ENCODE data around the gene NCK1.
"Not testable (repeated sequence)": the region's sequence is repeated elsewhere in the genome, so short reads cannot be mapped to it uniquely, and the experiment has no call there.

NCK1 gene

DNA sequence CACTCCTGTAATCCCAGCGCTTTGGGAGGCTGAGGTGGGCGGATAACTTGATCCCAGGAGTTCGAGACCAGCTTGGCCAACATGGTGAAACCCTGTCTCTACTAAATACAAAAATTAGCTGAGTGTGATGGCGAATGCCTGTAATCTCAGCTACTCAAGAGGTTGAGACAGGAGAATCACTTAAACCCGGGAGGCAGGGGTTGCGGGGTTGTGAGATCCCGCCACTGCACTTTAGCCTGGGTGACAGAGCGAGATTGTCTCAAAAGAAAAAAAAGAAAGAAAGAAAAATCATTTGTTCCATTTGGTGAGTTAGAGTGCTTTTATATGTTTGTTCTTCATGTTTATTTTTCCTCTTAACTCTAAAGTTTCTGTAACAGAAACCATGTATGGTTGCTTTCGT lies 7.3 kb downstream of the NCK1 start:
- no peak for DNase-seq

DNA sequence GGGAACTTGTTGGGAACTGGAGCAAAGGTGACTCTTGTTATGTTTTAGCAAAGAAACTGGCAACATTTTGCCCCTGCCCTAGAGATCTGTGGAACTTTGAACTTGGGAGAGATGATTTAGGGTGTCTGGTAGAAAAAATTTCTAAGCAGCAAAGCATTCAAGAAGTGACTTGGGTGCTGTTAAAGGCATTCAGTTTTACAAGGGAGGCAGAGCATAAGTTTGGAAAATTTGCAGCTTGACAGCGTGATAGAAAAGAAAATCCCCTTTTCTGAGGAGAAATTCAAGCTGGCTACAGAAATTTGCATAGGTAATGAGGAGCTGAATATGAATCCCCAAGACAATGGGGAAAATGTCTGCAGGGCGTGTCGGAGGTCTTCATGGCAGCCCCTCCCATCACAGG lies 10.2 kb downstream of the NCK1 start:
- not testable (repeated sequence) for DNase-seq

DNA sequence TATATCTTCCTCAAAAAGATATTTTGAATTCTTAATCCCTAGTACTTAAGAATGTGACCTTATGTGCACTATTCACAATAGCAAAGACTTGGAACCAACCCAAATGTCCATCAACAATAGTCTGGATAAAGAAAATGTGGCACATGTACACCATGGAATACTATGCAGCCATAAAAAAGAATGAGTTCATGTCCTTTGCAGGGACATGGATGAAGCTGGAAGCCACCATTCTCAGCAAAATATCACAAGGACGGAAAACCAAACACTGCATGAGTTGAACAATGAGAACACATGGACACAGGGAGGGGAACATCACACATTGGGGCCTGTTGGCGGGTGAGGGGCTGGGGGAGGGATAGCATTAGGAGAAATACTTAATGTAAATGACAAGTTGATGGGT lies 17.5 kb downstream of the NCK1 start:
- not testable (repeated sequence) for DNase-seq

DNA sequence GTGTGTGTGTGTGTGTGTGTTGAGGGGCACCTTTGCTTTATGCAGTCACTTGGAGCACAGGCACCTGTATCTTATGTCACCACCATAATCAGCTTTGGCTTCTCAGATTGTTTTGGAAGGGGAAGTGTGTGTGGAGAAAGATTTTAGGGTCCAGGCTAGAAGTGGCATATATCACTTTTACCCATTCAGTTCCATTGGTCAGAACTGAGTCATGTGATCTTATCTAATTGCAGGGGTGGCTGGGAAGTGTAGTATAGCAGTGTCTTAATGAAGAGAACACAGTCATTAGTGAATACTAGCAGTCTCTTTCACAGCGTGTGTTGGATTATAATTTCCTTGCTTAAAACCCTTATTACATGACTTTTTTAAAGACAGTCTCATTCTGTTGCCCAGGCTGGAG lies 20.6 kb downstream of the NCK1 start:
- no peak for DNase-seq

DNA sequence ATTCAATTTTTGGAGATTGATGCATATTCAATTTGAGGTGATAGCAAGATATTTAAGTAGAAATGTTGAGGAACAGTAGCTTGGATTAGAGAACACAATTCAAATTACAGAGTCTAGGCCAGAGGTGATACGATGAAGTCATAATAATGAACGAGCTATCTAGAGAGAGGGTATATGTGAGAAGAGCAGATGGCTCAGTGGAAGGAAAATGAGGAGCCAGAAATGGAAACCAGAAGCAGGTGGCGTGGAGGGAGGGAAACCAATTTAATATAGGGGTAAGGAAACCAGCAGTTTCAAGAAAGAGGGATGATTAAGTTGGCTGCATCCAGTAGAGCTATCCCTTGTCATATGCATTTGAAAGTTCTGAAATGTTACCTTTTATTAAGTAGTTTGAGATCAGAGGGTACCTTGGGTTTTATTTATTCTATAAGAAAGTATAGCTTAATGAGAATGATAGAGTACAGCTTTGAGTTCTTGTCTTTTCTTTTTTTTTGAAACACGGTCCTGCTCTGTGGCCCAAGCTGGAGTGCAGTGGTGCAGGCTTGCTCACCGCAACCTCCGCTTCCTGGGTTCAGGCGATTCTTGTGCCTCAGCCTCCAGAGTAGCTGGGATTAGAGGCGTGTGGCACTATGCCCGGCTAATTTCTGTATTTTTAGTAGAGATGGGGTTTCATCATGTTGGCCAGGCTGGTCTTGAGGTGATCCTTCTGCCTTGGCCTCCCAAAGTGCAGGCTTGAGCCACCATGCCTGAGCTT lies 22.1 kb downstream of the NCK1 start:
- no peak for DNase-seq

DNA sequence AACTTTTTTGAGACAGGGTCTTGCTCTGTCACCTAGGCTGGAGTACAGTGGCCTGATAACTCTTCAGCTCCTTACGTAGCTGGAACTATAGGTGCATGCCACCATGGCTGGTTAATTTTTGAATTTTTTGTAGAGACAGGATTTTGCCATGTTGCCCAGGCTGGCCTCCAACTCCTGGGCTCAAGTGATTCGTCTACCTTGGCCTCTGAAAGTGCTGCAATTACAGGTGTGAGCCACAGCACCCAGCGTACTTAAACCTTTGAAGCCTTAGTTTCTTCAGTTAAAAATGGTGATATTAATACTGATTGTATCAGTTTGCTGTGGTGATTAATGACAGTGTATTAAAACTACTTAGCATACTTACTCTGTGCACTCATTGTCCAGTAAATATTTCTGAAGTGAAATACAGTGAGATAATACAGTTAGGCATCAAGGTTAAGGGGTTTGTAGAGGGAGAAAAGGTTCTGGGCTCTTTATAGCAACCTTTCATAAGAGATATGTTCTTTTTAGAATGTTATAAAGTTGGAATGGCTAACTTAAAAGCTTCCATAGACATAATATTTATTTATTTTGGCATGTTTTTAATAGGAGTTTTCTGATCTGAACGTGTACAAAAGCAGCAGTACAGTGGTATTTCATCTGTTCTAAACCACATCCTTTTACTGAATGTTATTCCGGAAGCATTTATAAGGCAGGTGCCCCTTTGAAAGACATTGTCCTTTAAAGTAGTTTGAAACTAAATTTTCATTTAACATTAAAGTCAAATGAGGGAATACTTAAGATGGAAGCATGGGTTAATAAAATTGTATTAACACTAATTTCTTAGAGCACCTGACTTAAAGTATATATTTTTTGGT lies 23.6 kb downstream of the NCK1 start:
- DNase-seq = no peak

DNA sequence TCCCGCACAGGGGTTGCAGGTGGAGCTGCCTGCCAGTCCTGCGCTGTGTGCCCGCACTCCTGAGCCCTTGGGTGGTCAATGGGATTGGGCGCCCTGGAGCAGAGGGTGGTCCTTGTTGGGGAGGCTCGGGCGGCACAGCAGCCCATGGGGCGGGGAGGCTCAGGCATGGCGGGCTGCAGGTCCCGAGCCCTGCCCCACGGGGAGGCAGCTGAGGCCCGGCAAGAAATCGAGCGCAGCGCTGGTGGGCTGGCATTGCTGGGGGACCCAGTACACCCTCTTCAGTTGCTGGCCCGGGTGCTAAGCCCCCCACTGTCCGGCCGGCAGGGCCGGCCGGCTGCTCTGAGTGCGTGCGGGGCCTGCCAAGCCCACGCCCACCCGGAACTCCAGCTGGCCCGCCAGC lies 27.9 kb downstream of the NCK1 start:
- DNase-seq = no peak

DNA sequence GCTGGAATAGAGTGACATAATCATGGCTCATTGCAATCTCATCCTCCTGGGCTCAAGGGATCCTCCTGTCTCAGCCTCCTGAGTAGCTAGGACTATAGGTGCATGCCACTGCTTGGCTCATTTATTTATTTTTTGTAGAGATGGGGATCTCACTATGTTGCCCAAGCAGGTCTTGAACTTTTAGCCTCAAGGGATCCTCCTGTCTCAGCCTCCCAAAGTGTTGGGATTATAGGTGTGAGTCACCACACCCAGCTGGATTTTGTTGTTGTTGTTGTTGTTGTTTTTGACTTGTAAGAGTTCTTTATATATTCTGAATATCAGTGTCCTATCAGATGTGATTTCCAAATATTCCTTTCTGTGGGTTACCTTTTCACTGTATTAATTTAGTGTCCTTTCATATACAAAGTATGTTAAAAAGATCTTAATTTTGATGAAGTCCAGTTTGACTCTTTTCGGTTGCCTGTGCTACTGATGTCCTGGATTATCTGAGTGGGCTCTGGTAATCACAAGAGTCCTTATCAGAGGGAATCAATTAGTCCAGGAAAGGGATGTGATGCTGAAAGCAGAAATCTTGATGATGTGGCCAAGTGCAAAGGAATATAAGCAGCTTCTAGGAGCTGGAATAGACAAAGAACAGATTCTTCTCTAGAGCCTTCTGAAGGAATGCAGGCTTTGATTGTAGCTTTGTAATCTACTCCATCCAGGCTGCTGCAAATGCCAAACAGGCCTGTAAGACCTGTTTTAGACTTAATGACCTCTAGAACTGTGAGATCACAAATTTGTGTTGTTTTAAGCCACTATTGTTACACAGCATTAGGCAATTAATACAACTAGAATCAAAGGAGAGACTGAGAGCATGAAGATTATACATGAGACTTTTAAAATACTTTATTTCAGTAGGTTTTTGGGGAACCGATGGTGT lies 30.2 kb downstream of the NCK1 start:
- no peak for DNase-seq

DNA sequence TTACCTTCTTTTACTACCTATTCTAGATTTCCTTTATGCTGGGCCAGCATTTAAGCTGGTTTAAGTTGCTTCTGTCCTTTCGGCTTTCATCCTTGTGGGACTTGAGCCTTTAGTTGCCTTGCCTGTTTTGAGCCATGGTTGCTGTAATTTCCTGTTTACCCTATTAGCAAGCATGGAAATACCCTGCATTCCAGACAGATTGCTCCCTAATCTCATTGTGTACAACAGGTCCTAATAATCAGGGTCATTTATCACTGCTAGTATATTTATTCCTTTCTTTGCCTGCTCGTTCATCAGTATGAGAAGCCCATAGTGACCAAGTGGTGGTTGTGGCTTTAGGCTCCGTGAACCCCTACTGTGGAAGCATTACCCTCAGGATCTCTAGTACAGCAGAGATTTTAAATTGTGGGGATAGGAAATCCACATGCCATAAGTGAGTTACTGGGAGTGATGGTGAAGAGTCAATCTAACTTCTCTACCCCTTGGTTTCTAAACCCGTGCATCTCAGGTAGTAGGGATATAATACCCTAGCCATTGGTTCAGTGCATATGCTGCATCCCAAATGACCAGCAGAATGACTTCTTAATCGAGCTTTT lies 31.9 kb downstream of the NCK1 start:
- DNase-seq = no peak

DNA sequence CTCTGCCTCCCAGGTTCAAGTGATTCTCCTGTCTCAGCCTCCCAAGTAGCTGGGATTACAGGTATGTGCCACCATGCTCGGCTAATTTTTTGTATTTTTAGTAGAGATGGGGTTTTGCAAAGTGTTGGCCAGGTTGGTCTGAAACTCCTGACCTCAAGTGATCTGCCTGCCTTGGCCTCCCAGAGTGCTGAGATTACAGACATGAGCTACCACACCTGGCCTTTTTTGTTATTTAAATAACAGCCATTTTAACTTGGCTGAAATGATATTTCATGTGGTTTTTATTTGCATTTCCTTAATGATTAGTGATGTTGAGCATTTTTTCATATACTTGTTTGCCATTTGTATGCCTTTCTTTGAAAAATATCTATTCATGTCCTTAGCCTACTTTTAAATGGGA lies 35.2 kb downstream of the NCK1 start:
- not testable (repeated sequence) for DNase-seq

DNA sequence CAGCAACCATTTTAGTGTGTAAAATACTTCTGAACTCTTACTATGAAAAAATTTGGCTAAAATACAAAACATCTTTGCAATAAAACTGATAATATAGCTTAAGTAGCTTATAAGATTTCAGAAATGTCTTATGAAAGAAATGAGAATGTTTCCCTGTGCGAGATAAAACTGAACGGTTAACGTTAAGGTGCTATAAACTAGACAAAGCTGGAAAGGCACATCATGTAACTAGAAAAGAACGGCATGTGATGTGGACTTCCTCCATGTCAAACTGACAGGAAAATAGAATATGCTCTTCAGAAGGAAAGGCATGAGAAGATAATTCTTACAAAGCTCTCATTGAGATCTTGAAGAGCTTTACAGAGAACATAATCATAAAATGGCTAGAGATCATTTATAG lies 36.5 kb downstream of the NCK1 start:
- no peak for DNase-seq

DNA sequence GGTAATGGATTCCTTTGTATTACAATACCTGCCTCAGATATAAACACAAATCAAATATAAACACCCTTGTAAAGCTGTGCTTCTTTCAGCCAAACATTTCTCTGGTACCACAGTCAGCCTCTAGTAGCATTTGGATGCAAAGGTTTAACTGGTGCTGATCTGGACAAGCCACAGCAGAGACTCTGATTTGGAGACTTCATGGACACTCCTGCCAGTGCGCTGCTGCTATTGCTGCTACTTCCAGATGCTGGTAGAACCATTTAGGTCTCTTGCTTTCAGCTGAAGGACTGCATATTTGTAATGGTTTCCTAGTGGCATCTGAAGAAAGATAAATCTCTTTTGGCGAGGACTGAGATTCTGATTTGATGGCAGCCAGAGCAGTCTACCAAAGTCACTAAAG lies 36.9 kb downstream of the NCK1 start:
- no peak for DNase-seq

DNA sequence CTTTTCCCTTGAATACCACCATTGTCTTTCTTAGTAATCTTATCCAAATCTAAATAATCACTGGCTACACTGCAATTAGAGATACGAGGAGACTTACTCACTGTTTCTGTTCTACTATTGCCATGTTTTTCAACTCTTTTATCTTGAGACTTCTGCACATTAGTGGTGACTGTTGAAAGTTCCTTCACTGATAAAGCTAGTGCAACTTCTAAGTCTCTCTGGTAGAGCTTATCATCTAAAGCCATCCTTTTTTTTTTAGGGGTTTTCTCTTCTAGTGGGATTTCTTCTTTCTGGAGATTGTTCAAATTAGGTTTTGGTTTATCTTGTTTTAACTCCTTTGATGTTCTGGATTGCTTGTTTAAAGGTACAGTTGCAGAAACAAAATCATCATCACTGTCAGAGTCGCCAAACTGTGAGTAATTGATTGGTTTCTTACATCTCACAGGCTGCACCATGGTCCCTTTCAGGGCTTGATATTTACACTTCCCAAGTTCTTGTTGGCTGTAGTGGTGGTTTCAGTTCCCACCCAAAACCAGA lies 37.7 kb downstream of the NCK1 start:
- no peak for DNase-seq

DNA sequence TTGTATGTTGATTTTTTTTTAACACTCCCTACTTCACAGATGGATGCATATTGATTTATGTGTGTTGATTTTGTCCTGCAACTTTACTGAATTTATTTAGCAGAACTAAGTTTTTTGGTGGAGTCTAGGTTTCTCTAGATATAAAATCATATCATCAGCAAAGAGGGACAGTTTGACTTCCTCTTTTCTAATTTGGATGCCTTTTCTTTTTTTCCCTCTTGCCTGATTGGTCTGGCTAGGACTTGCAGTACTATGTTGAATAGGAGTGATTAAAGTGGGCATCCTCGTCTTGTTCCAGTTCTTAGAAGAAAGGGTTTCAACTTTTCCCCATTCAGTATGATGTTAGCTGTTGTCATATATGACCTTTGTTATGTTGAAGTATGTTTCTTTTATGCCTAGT lies 38.7 kb downstream of the NCK1 start:
- DNase-seq = not testable (repeated sequence)

DNA sequence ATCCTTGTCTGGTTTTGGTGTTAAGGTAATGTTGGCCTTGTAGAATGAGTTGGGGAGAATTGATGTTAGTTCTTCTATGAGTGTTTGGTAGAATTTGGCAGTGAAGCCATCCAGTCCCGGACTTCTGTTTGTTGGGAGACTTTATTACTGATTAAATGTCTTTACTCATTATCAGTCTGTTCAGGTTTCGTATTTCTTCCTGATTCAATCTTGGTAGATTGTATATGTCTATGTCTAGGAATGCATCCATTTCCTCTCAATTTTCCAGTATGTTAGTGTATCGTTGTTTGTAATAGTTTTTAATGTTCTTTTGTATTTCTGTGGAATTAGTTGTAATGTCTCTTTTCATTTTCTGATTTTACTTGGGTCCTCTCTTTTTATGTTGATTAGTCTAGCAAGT lies 39.4 kb downstream of the NCK1 start:
- no peak for DNase-seq

DNA sequence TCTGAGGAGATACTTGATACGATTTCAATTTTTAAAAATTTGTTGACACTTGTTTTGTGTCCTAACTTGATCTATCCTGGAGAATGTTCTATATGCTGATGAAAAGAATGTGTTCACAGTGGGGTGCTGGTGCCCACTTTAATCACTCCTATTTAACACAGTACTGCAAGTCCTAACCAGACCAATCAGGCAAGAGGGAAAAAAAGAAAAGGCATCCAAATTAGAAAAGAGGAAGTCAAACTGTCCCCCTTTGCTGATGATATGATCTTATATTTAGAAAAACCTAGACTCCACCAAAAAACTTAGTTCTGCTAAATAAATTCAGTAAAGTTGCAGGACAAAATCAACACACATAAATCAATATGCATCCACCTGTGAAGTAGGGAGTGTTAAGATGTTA lies 40.5 kb downstream of the NCK1 start:
- DNase-seq = not testable (repeated sequence)

DNA sequence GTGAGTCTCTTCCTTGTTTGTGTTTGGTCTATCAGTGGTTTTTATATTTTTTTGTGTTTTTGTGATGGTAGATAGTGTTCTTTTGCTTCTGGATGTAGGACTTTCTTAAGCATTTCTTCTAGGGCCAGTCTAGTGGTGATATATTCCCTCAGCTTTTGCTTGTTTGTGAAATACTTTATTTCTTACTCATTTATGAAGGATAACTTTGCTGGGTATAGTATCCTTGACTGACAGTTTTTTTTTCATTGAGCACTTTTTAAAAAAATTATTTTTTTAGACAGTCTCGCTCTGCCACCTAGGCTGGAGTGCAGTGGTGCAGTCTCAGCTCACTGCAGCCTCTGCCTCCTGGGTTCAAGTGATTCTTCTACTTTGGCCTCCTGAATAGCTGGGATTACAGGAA lies 41.9 kb downstream of the NCK1 start:
- DNase-seq = no peak

DNA sequence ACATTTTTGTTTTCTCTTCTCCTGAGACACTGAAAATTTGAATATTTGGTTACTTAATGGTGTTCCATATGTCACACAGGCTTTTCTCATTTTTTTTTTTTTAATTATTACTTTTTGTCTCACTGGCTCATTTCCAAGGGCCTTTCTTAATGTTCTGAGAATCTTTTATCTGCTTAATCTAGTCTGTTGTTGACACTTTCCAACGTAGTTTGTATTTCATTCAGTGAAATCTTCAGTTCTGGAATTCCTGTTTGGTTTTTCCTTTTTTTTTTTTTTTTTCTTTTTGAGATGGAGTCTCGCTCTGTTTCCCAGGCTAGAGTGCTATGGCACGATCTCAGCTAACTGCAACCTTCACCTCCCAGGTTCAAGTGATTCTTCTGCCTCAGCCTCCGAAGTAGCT lies 42.7 kb downstream of the NCK1 start:
- DNase-seq = no peak

DNA sequence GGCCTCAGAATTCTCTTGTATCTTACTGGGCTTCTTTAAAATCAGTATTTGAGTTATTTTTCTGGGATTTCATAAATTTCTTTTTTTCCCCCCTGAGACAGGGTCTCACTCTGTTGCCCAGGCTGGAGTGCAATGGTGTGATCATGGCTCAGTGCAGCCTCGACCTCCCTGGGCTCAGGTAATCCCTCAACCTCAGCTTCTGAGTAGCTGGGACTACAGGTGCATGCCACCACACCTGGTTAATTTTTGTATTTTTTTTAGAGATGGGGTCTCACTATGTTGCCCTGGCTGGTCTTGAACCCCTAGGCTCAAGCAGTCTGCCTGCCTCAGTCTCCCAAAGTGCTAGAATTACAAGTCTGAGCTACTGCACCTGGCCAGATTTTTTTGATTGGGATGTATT lies 43.5 kb downstream of the NCK1 start:
- DNase-seq = no peak

DNA sequence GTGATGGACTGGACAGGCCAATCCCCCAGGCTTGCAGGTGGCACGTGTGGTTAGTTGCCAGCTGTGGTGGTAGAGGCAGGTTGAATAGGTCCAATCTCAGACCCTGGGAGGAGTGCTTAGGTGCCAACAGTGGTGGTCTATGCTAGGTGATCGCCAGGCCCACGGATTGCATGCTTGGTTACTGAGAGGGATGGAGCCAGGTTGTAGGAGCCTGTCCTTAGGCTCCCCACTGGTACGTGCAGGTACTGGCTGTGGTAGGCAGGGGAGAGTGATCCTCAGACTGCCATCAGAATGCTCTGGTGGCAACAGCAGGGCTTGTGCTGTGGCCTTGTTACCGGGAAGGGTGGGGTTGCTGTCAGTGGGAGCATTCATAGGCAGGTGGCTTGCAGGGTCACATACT lies 44.7 kb downstream of the NCK1 start:
- no peak for DNase-seq

DNA sequence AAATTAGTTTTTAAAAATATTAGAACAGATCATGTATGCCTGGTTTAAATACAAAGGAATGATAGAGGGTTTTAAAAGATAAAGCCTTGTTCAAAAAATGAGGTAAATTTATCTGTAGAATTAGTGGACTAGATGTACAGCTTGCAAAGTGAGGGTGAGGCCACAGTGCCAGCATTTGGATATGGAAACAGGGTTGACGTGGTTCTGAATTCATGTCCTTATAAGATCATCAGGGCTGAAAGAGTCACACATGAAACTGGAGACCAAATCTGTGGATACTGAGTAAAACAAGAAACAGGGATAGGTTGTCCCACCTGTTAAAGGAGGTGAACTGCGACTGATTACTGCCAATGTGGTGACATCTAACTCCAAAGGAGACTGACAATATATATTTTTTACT lies 46.3 kb downstream of the NCK1 start:
- no peak for DNase-seq

DNA sequence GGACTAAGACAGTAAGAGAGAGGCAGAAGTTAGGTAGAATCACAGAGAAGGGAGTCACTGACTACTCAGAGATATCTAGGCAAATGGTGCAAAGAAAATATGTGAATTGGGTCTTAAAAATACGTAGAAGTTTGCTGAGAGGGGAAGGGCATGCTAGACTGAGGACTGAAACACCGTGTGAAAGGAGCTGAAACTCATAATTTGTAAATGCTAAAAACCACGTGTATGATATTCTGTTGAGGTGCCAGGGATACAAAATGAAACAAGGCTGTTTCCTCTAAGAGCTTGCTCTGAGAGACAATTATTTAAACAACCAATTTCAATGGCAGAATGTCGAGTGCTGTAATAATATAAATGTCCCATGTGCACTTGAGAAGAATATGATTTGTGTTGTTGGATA lies 47.2 kb downstream of the NCK1 start:
- no peak for DNase-seq

DNA sequence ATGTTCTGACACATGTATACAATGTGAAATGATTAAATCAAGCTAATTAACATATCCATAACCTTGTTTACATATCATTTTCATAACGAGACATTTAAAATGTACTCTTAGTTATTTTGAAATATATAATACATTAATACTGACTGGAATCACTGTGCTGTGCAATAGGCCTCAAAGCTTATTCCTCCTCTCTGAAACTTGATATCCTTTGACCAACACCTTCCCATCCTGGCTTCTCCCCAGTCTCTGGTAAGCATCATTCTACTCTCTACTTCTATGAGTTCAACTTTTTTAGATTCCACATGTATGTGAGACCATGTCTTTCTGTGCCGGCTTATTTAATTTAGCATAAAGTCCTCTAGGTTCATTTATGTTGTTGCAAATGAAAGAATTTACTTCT lies 48.7 kb downstream of the NCK1 start:
- DNase-seq = no peak
